SK-N-SH treated with all-trans-retinoic acid at 6 μM for 48 hours (cell line): ENCODE measurements around the gene MACC1.
"Not testable (repeated sequence)": the region's sequence is repeated elsewhere in the genome, so short reads cannot be mapped to it uniquely, and the experiment has no call there.

ENCODE experiments used
- ATAC-seq: fragments of 200-7000 bp; cut with Tn5 transposase; 3 replicates; pipeline ENCODE4 v1.9.1; 2020; ENCODE audit warnings: mild to moderate bottlenecking, moderate library complexity
- ARNTL ChIP-seq: fragments of 450-650 bp; formaldehyde crosslinking; IDR thresholded peaks from 2 replicates; pipeline ENCODE4 v1.5.0; 2020; ENCODE audit warnings: low read depth, mild to moderate bottlenecking, moderate library complexity, borderline replicate concordance
- BACH2 ChIP-seq: fragments of 250-450 bp; sonication (Bioruptor Pico); IDR thresholded peaks from 2 replicates; pipeline ENCODE4 v1.9.0; 2021; ENCODE audit warnings: mild to moderate bottlenecking, borderline replicate concordance
- CREB5 ChIP-seq: fragments of 250-450 bp; sonication (Bioruptor Pico); IDR thresholded peaks from 2 replicates; pipeline ENCODE4 v1.5.1; 2020; ENCODE audit warnings: low read depth, mild to moderate bottlenecking, moderate library complexity
- CSDC2 ChIP-seq: fragments of 250-450 bp; sonication (Bioruptor Pico); IDR thresholded peaks from 2 replicates; pipeline ENCODE4 v1.5.0; 2020; ENCODE audit warnings: mild to moderate bottlenecking, moderate library complexity
- CSRNP3 ChIP-seq: fragments of 250-450 bp; sonication (Bioruptor Pico); IDR thresholded peaks from 2 replicates; pipeline ENCODE4 v1.5.1; 2021; ENCODE audit warnings: mild to moderate bottlenecking, moderate library complexity
- ESRRG ChIP-seq: fragments of 250-450 bp; sonication (Bioruptor Pico); IDR thresholded peaks from 2 replicates; pipeline ENCODE4 v1.6.1; 2021; ENCODE audit warnings: mild to moderate bottlenecking
- GLIS3 ChIP-seq: fragments of 250-450 bp; sonication (Bioruptor Pico); IDR thresholded peaks from 2 replicates; pipeline ENCODE4 v1.5.0; 2020; ENCODE audit warnings: mild to moderate bottlenecking, moderate library complexity
- ISL1 ChIP-seq: fragments of 250-450 bp; sonication (Bioruptor Pico); IDR thresholded peaks from 2 replicates; pipeline ENCODE4 v2.1.2; 2022; ENCODE audit warnings: mild to moderate bottlenecking, moderate library complexity
- PPARA ChIP-seq: fragments of 250-450 bp; sonication (Bioruptor Pico); IDR thresholded peaks from 2 replicates; pipeline ENCODE4 v1.5.0; 2020; ENCODE audit warnings: mild to moderate bottlenecking, borderline replicate concordance
- RARB ChIP-seq: fragments of 250-450 bp; sonication (Bioruptor Pico); IDR thresholded peaks from 2 replicates; pipeline ENCODE4 v1.8.0; 2021; ENCODE audit warnings: mild to moderate bottlenecking, moderate library complexity
- SNAI2 ChIP-seq: fragments of 250-450 bp; sonication (Bioruptor Pico); IDR thresholded peaks from 2 replicates; pipeline ENCODE4 v1.5.0; 2020; ENCODE audit warnings: mild to moderate bottlenecking, moderate library complexity
- TCF4 ChIP-seq: fragments of 250-450 bp; sonication (Bioruptor Pico); IDR thresholded peaks from 2 replicates; pipeline ENCODE4 v1.8.0; 2021; ENCODE audit warnings: mild to moderate bottlenecking, moderate library complexity, borderline replicate concordance
- TOX ChIP-seq: fragments of 250-450 bp; sonication (Bioruptor Pico); IDR thresholded peaks from 2 replicates; pipeline ENCODE4 v1.8.0; 2021; ENCODE audit warnings: mild to moderate bottlenecking, moderate library complexity, borderline replicate concordance
- ZC3H10 ChIP-seq: fragments of 250-450 bp; sonication (Bioruptor Pico); IDR thresholded peaks from 2 replicates; pipeline ENCODE4 v1.5.1; 2021; ENCODE audit warnings: mild to moderate bottlenecking, moderate library complexity
- ZFP3 ChIP-seq: fragments of 250-450 bp; sonication (Bioruptor Pico); IDR thresholded peaks from 2 replicates; pipeline ENCODE4 v1.5.0; 2020; ENCODE audit warnings: mild to moderate bottlenecking, moderate library complexity
- ZNF565 ChIP-seq: fragments of 450-650 bp; formaldehyde crosslinking; conservative IDR thresholded peaks from 2 replicates; pipeline ENCODE4 v1.5.0; 2020; ENCODE audit warnings: low read depth, mild to moderate bottlenecking, moderate library complexity
- ZNF70 ChIP-seq: fragments of 450-650 bp; formaldehyde crosslinking; IDR thresholded peaks from 2 replicates; pipeline ENCODE4 v1.5.0; 2020; ENCODE audit warnings: mild to moderate bottlenecking, moderate library complexity
- ZNF8 ChIP-seq: fragments of 450-650 bp; formaldehyde crosslinking; IDR thresholded peaks from 2 replicates; pipeline ENCODE4 v1.5.0; 2020; ENCODE audit warnings: mild to moderate bottlenecking, moderate library complexity
- TF ChIP-seq, protein P1 (sequence below): fragments of 250-450 bp; sonication (Bioruptor Pico); IDR thresholded peaks from 2 replicates; pipeline ENCODE4 v1.5.0; 2020; ENCODE audit warnings: mild to moderate bottlenecking, moderate library complexity

The MACC1 gene

GRCh38 chr7:20188567-20188966 is 28.6 kb downstream of the MACC1 start:
- TF ChIP-seq, protein P1, sequence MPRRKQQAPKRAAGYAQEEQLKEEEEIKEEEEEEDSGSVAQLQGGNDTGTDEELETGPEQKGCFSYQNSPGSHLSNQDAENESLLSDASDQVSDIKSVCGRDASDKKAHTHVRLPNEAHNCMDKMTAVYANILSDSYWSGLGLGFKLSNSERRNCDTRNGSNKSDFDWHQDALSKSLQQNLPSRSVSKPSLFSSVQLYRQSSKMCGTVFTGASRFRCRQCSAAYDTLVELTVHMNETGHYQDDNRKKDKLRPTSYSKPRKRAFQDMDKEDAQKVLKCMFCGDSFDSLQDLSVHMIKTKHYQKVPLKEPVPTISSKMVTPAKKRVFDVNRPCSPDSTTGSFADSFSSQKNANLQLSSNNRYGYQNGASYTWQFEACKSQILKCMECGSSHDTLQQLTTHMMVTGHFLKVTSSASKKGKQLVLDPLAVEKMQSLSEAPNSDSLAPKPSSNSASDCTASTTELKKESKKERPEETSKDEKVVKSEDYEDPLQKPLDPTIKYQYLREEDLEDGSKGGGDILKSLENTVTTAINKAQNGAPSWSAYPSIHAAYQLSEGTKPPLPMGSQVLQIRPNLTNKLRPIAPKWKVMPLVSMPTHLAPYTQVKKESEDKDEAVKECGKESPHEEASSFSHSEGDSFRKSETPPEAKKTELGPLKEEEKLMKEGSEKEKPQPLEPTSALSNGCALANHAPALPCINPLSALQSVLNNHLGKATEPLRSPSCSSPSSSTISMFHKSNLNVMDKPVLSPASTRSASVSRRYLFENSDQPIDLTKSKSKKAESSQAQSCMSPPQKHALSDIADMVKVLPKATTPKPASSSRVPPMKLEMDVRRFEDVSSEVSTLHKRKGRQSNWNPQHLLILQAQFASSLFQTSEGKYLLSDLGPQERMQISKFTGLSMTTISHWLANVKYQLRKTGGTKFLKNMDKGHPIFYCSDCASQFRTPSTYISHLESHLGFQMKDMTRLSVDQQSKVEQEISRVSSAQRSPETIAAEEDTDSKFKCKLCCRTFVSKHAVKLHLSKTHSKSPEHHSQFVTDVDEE (CRISPR knock-in tag), result no peak
- ATAC-seq, result no peak

DNA sequence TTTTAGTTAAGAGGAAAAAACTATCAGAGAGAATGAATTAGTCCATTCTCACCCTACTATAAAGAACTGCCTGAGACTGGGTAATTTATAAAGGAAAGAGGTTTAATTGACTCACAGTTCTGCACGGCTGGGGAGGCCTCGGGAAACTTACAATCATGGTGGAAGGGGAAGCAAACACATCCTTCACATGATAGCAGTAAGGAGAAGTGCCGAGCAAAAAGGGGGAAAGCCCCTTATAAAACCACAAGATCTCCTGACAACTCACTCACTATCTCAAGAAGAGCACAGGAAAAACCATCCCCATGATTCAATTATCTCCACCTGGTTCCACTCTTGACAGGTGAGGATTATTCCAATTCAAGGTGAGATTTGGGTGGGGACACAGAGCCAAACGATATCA is 29.3 kb downstream of the MACC1 start:
- ATAC-seq, result not testable (repeated sequence)

DNA sequence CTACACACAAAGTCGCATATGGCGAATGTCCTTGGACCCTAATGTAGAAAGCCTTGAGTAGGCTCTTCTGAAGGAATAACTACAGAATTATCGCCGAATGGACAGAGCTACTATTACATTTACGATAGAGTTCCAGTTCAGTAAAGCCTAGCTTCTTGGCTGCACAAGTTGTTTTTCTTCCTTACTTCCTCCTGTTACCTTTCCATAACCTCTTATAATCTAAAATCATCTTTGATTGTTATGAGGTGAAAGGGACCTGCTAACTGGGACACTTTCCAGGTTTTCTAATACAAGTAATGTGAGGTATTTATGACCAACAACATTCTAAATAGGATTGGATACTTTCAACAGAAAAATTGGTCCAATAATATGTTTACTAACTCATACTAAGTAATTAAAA is 31.2 kb downstream of the MACC1 start:
- no peak for ATAC-seq
- TF ChIP-seq GLIS3 (CRISPR knock-in tag), result no peak
- TF ChIP-seq TOX, result no peak
- TF ChIP-seq ZNF565, result no peak
- no peak for TF ChIP-seq TCF4 (CRISPR knock-in tag)
- TF ChIP-seq ZNF8, result no peak
- TF ChIP-seq, protein P1 (CRISPR knock-in tag), result no peak
- no peak for TF ChIP-seq ZFP3 (CRISPR knock-in tag)
- no peak for TF ChIP-seq CSDC2 (CRISPR knock-in tag)
- no peak for TF ChIP-seq CSRNP3
- no peak for TF ChIP-seq SNAI2 (CRISPR knock-in tag)
- TF ChIP-seq ZC3H10 (CRISPR knock-in tag), result no peak
- no peak for TF ChIP-seq BACH2 (CRISPR knock-in tag)
- TF ChIP-seq ISL1, result no peak
- TF ChIP-seq CREB5 (CRISPR knock-in tag), result no peak
- TF ChIP-seq PPARA (CRISPR knock-in tag), result no peak
- no peak for TF ChIP-seq ESRRG (CRISPR knock-in tag)
- no peak for TF ChIP-seq ZNF70 (CRISPR knock-in tag)
- no peak for TF ChIP-seq RARB
- TF ChIP-seq ARNTL (CRISPR knock-in tag), result no peak

GRCh38 chr7:20183086-20183485 is 34.1 kb downstream of the MACC1 start:
- TF ChIP-seq GLIS3 (CRISPR knock-in tag) (no peak), ZNF565 (no peak)
- TF ChIP-seq, protein P1 (CRISPR knock-in tag), result no peak
- ATAC-seq, result no peak
